ENCODE data around the gene SPACA6. TPM values are rescaled to one million over a fixed set of nuclear protein-coding genes. Genes with fewer than 3 reads are reported as not detected.

SPACA6 gene
- total and polyA plus RNA-seq, 9 of the 15 experiments (the other 6 are each of a cell fraction or from before 2014, with no cell fraction given) = 1.3 to 17.3 (median 6.2) TPM

DNA sequence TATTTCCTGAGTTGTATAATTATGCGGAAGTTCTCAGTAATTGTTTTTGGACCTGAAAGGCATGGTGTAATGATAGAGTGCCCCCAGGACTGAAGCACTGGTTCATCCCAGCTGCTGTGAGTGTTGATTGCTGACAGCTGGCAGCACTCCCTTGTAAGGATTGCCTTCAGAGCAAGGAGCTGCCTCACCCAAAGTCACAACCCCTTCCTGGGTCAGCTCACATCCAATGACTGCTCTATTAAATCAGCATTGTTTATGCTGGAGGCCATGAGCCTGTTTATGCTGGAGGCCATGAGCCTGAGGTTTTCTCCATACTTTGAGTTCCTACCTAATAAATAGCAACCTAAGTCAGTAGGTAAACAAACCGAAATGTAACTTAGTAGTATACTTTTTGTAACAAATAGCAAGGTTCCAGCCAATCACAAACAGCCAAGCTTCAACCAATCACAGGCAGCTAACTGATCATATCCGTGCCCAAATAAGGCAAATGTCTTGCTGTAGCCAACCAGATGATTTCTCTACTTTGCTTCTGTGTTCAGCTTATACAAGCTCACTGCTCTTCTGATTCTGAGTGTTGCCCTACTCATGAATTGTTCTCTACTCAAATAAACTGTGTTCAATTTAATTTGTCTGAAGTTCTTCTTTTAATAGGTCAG, 11.7 kb upstream of the SPACA6 start:
- no peaks in the 10 kb centered on the region for H3K36me3 ChIP-seq (ENCODE audit: control insufficient read depth, insufficient read depth, low read length)
- POLR2A ChIA-PET = interaction anchor here (0.6 kb wide), 1 partner anchor 258 kb away, joined by 4 read pairs; no protein-coding TSS in a partner anchor
- H3K9me1 ChIP-seq (ENCODE audit: control insufficient read depth, insufficient read depth, low read length) = no peaks in the 10 kb centered on the region
- H3K4me3 ChIP-seq = no peak overlapping the region
- no peaks in the 10 kb centered on the region for H3K79me2 ChIP-seq (ENCODE audit: control insufficient read depth, insufficient read depth, low read length)
- 0 out of 2 replicates have a peak, but pooled peaks cover 3% of the 10 kb centered on the region for H3K9me3 ChIP-seq (replicated peaks; ENCODE audit: control insufficient read depth, insufficient read depth, low read depth, low read length)
- in situ Hi-C loops (cut with MboI) = no loop called here
- H3K9ac ChIP-seq (ENCODE audit: insufficient read depth in 1 of 2, low read depth in 2 of 2, low read length in 2 of 2) = no peak overlapping the region
- peak overlapping the region; percentile 85 for H2AFZ ChIP-seq (ENCODE audit: low read depth, low read length)
- intact Hi-C loops (cut with micrococcal nuclease) = no loop called here
- DNase-seq (ENCODE audit: extremely low read depth in 1 of 4, low spot score in 3 of 4) = no peak
- BruUV-seq (replicated peaks) = no TSS peak
- TF ChIP-seq IFI16 (CRISPR knock-in tag; IDR thresholded peaks at IDR 0.05) = no peak
- peak; percentile 51; the same call in 1 of the 2 replicates for TF ChIP-seq KLF1 (tag; IDR thresholded peaks at IDR 0.05)
- no peak for TF ChIP-seq NR2C1 (IDR thresholded peaks at IDR 0.05)
- peak; percentile 55 for TF ChIP-seq NR2C1 (tag; IDR thresholded peaks at IDR 0.05)
- no peak for TF ChIP-seq PHB2 (IDR thresholded peaks at IDR 0.05; ENCODE audit: low read depth)
- peak; percentile 41 for TF ChIP-seq RBM25 (IDR thresholded peaks at IDR 0.05; ENCODE audit: low read depth, low read length, severe bottlenecking)
- no peak for TF ChIP-seq PHB (CRISPR knock-in tag; IDR thresholded peaks at IDR 0.05)
- TF ChIP-seq FOXP1 (CRISPR knock-in tag; IDR thresholded peaks at IDR 0.05) = no peak
- peak; percentile 93 to 99 for TF ChIP-seq SRF (CRISPR knock-in tag; IDR thresholded peaks at IDR 0.05)
- no peak for TF ChIP-seq SIX5 (IDR thresholded peaks at IDR 0.05; ENCODE audit: borderline replicate concordance in 1 of 2, insufficient read depth in 1 of 2, low read depth in 1 of 2, low read length in 2 of 2)
- no peak for TF ChIP-seq ZNF830 (CRISPR knock-in tag; IDR thresholded peaks at IDR 0.05)
- H3K4me2 ChIP-seq (ENCODE audit: insufficient read depth, low read length) = no peak overlapping the region
- H3K27me3 ChIP-seq (ENCODE audit: control insufficient read depth in 2 of 2, insufficient read depth in 2 of 2, low read length in 2 of 2) = no peaks in the 10 kb centered on the region
- H3K4me1 ChIP-seq (replicated peaks in 1 of 2; ENCODE audit: control insufficient read depth in 2 of 2, insufficient read depth in 2 of 2, low read length in 2 of 2) = no peaks in the 10 kb centered on the region
- no peak overlapping the region for H3K27ac ChIP-seq (ENCODE audit: extremely low read depth, low read depth, low read length)
- H4K20me1 ChIP-seq (replicated peaks; ENCODE audit: control insufficient read depth, insufficient read depth, low read length) = no peaks in the 10 kb centered on the region
- peak; percentile 48 for FAIRE-seq
- ATAC-seq = peak; percentile 86
- WGBS (ENCODE audit: insufficient coverage, low coverage, missing lambda C conversion rate) = 51% methylated on average over 3 of the region's 3 CpGs
- CTCF ChIA-PET (ENCODE audit: low intra/inter-chr PET ratio) = no interaction called here
